GM18502 (cell line): ENCODE results near the gene SYNPO.

Experiments used
- ATAC-seq: cut with Tn5 transposase; IDR thresholded peaks from one replicate; pipeline ENCODE4 v1.9.1; 2021; ENCODE audit warnings: mild to moderate bottlenecking; ENCODE audit not compliant: unreplicated experiment, poor library complexity

SYNPO gene

GRCh38 chr5:150638488-150639376 is 1.7 kb upstream of the SYNPO start:
- ATAC-seq: no peak

DNA sequence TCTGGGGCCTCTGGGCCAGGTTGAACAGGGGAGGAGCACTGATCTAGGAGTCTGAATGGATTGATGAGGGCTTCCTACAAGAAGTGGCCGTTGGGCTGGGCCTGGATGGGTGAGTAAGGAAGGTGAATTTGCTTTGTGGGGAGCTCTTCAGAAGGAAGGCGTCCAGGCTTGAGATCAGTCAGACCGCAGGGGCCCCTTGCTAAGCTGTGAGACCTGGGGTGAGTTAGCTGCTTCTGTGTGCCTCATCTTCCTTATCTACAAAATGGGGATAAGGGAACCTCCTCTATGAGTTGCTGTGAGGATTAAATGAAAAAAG is 1.1 kb upstream of the SYNPO start:
- ATAC-seq: no peak

- no peak for ATAC-seq
Measured at GRCh38 chr5:150639751-150640150, 709 bp upstream of the SYNPO start.

- ATAC-seq: no peak
Measured at GRCh38 chr5:150641006-150641570, 628 bp downstream of the SYNPO start.

DNA sequence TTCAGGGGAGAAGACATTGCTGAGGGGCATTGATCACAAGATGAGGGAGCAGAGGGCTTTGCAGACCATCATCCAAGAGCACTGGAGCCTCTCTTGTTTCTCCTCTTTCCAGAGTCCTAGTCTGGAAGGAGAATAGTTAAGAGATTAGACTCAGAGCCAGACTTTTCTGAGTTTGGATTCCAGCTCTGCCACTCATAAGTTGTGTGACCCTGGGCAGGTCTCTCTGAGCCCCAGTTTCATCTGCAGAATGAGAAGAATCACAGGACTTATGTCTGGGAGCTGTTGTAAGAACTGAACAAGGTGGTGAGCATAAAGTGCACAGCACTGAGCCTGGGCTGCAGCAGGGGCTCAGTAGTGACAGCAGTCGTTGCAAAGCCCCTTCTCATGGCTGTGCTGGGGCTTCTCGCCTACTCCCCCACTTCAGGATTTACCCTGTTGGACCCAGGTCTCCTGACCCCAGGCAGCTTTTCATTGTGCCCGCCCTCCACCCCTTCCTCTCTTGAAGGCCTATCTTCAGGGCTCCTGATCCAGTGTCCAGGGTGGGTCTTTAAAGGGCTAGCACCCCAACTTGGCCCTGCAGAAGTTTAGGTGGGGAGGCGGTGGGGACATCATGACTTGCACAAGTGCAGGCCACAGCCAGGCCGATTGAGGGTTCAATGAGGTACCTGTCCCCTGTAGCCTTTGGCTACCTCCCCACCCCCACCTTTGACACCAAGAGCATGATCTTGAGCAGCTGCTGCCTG is 1.5 kb downstream of the SYNPO start:
- ATAC-seq: no peak

DNA sequence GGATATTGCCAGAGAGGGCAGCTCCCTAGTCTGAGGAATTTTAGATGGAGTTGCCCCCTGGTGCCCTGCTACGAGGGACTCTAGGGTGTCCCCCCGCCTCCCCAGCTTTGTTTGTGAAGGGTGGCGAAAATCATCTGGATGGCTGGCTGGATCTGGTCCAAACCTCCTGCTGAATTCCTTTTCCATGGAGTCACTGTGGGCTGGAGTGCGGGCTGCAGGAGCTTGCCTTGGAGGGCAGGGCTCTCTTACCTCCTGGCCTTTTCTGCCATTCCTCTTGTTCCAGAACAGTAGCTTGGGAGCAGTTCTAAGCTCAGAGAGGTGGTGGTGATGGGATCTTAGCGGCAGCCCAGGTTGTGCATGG is 2.1 kb downstream of the SYNPO start:
- no peak for ATAC-seq

DNA sequence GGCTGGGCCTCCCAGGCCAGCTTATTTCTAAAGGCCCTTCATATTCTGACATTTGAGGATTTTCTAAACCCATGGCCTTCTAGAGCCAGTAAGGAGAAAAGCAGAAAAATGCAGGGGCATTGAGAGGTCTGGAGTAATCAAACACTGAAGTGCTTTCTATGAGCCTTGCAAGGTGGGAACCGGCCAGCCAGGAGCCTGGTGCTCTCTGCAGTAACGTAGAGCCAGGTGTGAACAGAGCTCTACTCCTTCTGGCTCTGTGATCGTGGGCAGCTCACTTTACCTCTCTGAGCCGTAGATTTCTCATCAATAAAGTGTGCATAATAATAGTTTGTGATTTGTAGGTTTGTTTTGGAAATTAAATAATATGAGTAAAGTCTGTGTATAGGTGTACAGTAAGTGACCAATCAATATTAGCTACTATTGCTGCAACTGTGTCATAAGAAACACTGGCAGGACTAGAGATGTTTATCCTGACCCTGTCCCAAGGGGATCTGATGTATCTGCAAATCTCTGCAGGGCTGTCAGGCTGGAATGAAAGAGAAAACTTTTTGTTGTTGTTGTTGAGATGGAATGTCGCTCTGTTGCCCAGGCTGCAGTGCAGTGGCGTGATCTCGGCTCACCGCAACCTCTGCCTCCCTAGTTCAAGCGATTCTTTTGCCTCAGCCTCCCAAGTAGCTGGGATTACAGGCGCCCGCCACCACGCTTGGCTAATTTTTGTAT is 2.7 kb downstream of the SYNPO start:
- ATAC-seq: no peak

DNA sequence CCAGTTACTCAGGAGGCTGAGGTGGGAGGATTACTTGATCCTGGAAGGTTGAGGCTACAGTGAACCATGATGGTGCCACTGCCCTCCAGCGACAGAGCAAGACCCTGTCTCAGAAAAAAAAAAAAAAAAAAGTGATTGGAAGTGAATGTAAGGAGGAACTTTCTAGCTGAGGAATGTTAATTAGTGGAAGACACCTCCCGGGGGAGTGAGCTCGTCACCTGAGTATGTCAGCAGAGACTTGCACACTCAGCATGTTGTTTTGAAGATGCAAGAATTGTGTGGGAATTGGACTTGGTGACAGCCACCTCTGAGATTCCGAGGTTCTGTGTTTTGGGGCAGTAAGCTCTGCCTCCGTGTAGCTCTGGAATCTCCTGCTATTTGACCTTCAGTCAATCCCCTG is 3.6 kb downstream of the SYNPO start:
- ATAC-seq: no peak

DNA sequence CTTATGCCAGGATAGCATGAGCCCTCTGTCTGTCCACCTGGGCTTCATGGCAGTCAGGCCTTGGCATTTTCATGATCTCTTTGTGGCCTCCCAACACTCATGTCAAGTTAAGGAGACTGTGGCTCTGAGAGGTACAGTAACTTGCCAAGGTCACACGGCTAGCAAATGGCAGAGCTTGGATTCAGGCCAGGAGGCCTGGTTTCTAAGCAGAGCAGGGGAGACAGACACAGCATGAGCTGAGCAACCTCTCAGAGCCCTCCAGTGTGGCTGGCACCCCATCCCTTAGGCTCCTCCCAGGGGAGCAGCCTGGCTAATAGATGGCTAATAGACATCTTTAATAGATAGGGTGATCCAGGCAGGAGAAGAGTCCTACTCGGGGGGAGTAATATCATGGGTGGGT is 4.1 kb downstream of the SYNPO start:
- ATAC-seq: no peak

DNA sequence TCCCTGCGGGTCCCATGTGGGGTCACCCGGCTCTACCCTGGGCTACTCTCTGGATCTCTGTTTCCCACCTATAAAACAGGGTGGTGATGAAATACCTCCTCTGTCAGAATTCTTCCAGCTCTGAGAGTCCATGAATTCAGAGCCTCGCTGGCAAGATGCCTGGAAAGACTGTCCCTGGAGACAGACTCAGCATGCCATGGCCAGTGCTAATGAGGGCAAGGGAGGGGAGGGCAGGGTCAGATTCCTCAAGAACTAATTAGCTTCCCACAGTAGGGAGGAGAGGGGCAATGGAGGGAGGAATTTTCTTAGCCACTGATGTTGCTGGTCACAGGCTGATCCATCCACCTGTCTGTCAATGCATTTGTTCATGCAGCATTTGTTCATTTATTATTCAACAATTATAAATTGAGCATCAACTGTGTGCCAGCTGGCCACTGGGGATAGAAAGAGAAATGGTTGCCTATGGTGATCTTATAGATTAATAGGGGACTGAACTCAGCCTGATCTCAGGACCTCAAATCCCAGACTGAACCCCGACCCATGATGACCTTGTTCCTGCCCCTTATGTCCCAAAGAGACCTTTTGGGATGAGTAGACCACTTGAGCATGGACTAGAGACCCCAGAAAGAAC is 4.7 kb downstream of the SYNPO start:
- no peak for ATAC-seq

DNA sequence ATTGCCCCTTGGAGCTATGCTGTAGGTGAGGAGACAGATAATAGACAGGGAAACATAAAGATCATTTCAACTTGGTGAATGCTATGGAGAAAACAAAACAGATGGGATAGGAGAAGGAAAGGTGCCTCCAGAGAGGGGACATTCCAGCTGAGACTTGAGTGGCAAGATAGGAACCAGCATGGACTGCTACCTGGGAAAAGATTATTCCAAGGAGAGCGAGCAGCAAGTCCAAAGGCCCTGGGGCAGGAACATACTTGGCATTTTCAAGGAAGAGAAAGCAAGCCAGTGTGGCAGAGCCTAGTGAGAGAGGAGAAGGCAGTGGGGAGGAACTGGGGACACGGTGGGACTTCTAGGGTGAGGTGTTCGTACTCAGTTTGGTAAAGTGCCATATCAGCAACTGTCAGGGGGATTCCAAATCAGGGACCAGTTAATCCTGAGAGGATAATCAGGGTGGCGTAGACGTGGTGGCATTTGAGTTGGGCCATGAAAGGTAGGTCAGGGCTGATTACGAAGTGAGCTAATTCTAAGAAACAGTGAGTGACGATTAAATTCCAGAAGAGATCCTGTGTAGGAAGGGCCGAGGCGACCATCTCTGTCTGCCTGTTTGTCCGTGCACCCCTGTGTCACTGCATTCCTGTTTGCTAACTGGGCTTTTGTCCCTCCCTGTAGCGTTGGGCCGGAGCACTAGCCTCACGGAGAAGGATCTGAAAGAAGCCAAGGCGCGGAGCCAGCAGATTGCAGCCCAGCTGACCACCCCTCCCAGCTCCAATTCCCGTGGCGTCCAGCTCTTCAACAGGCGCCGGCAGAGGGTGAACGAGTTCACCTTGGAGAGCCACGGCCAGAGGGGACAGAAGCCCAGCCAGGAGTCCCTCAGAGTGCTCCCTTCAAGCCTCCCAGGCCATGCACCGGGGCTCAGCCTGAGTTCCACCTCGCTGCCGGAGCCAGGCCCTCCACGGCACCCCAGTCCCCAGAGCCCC is 7.1 kb downstream of the SYNPO start:
- ATAC-seq: no peak

DNA sequence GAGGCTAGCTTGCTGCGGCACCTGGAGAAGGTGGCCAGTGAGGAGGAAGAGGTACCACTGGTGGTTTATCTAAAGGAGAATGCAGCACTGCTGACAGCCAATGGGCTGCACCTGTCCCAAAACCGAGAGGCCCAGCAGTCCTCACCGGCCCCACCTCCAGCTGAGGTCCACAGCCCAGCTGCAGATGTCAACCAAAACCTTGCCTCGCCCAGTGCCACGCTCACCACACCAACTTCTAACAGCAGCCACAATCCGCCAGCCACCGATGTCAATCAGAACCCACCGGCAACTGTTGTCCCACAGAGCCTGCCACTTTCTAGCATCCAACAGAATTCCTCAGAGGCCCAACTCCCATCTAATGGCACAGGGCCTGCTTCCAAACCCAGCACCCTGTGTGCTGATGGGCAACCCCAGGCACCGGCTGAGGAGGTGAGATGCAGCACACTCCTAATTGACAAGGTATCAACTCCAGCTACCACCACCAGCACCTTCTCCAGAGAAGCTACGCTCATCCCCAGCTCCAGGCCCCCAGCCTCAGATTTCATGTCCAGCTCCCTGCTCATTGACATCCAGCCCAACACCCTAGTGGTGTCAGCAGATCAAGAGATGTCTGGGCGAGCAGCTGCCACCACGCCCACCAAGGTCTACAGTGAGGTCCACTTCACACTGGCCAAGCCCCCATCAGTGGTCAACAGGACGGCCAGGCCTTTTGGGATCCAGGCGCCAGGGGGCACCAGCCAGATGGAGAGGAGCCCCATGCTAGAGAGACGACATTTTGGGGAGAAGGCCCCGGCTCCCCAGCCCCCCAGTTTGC is 8.0 kb downstream of the SYNPO start:
- no peak for ATAC-seq

DNA sequence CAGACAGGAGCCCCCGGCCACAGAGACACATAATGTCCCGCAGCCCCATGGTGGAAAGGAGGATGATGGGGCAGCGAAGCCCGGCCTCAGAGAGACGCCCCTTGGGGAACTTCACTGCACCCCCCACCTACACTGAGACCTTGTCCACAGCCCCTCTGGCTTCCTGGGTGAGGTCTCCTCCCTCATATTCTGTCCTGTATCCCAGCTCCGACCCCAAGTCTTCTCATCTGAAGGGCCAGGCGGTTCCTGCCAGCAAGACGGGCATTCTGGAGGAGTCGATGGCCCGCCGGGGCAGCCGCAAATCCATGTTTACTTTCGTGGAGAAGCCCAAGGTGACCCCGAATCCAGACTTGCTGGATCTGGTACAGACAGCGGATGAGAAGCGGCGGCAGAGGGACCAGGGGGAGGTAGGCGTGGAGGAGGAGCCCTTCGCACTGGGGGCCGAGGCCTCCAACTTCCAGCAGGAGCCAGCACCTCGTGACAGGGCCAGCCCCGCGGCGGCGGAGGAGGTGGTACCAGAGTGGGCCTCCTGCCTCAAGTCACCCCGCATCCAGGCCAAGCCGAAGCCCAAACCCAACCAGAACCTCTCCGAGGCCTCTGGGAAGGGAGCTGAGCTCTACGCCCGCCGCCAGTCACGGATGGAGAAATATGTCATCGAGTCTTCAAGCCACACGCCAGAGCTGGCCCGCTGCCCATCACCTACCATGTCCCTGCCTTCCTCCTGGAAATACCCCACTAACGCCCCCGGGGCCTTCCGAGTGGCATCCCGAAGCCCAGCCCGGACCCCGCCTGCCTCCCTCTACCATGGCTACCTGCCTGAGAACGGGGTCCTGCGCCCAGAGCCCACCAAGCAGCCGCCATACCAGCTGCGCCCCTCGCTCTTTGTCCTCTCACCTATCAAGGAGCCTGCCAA is 8.9 kb downstream of the SYNPO start:
- no peak for ATAC-seq

DNA sequence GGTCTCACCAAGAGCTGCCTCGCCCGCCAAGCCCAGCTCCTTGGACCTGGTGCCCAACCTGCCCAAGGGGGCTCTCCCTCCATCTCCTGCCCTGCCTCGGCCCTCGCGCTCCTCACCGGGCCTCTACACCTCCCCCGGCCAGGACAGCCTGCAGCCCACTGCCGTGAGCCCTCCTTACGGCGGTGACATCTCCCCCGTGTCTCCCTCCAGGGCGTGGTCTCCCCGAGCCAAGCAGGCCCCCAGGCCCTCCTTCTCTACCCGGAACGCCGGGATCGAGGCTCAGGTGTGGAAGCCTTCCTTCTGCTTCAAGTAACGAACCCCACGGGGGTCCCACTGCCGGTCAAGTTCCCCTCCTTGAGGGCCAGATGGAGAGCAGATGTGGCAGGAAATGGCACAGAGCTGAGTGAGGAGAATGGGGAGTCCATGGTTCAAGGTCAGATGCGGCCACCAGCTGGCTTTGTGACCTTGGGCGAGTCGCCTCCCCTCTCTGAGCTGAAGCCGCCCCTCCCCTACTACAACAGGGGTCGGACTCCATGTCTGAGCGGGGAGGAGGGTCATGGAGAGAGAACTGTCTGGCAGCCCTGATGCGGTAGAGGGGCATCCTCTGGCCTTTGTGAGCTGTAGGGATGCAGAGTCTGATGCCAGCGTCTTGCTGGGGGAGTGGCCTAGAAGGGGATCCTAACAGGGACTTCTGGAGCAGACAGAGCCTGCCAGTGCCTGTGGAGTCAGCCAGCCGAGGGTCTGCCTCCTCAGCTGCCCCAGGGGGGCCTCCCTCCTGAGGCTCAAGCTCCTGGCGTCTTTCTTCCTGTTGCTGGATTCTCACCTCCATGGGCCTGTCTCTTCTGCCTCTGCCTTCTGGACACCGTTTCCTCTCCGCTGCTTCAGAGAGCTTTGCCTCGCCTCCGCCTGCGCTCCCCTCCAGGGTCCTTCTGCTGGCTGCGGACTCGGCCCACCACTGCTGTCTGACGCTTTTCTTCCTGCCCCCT is 9.9 kb downstream of the SYNPO start:
- ATAC-seq: no peak

DNA sequence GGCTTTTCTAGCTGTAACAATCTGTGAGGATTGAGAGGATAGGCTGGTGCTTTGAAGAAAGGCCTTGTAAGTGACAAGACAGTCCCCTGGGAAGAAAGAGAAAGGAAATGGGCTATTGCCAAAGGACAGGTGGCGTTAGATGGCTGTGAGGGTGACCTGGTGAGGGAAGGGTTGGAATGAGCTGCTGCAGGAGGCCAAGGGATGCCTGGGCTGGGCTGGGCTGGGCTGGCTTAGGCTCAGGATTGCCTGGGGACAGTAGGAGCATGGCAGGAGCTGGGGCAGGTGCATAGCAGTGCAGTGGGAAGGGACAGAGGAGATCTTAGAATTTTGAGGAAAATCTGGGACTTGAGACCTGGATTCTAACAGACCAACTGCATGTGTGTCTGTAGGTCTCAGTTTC is 10.9 kb downstream of the SYNPO start:
- no peak for ATAC-seq

- no peak for ATAC-seq
Measured at GRCh38 chr5:150651924-150652671, 11.6 kb downstream of the SYNPO start.
